Neutrophil (primary cell): Measurements from ENCODE around the gene PLA2G4A.

Source experiments
- H3K27ac ChIP-seq: fragments of 200-600 bp; sonication (generic); 2 replicates; pipeline ENCODE4 v1.5.1; 2016; ENCODE audit warnings: mild to moderate bottlenecking, moderate library complexity
- H3K27me3 ChIP-seq: fragments of 200-600 bp; sonication (generic); 2 replicates; pipeline ENCODE4 v1.6.0; 2016; ENCODE audit warnings: mild to moderate bottlenecking
- H3K36me3 ChIP-seq: fragments of 200-600 bp; sonication (generic); 2 replicates; pipeline ENCODE4 v1.5.1; 2017
- H3K4me1 ChIP-seq, 2 experiments: fragments of 200-600 bp in 1 of 2; sonication (generic) in 1 of 2; 1 replicate in 1 of 2; 2 replicates in 1 of 2; pipeline versions ENCODE4 v1.5.1 to v1.6.1; 2013 to 2016; ENCODE audit warnings: low read depth in 1 of 2, low read length in 1 of 2, mild to moderate bottlenecking in 1 of 2, moderate library complexity in 1 of 2; ENCODE audit not compliant: control insufficient read depth in 1 of 2, insufficient read depth in 1 of 2
- H3K4me3 ChIP-seq, 2 experiments: fragments of 200-600 bp in 1 of 2; sonication (generic) in 1 of 2; 1 replicate in 1 of 2; 2 replicates in 1 of 2; pipeline ENCODE4 v1.5.1; 2013 to 2016; ENCODE audit warnings: low read depth in 1 of 2, low read length in 1 of 2, mild to moderate bottlenecking in 1 of 2, moderate library complexity in 1 of 2
- H3K9me3 ChIP-seq: fragments of 200-600 bp; sonication (generic); 2 replicates; pipeline ENCODE4 v1.5.1; 2016
- CTCF ChIP-seq: fragments of 200-600 bp; sonication (generic); IDR thresholded peaks from 2 replicates; pipeline ENCODE4 v1.5.1; 2016; ENCODE audit warnings: antibody characterized with exemption

PLA2G4A gene

DNA sequence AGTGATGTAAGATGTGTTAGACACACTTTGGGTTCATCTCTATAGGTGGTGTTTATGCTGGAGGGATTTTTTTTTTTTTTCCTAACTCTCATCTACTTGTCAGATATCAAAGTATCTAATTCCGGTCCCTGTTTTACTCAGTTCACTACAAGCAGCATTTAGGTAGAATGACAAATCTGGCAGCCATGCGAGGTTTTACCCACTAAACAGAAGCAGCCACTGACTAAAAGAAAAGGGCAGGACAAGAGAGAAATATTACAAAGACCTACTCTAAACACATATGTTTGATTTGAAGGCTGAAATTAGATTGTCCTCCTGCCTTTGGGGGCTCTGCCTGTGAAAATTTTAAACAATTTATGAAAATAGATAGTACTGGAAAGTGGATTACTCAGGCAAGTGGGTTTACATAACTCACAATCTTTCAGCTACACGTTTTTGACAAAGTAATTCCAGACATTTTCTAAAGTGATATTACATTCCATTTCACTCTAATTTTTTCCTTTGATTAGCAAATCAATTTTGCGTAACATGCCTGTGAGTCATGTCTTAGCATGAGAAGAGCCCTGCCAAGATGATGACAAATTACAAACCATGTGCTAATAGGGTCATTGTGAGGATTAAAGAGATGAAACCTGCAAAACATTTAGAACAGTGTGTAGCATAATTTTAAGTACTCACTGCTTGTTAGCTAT, 172.6 kb downstream of the PLA2G4A start:
- no peak overlapping the region for H3K27ac ChIP-seq
- no peak for TF ChIP-seq CTCF
- peaks cover 23 to 25% of the 10 kb centered on the region in 2 experiments for H3K4me1 ChIP-seq
- no peaks in the 10 kb centered on the region for H3K27me3 ChIP-seq
- H3K36me3 ChIP-seq, result no peaks in the 10 kb centered on the region
- no peaks in the 10 kb centered on the region for H3K9me3 ChIP-seq
- no peak overlapping the region for H3K4me3 ChIP-seq

DNA sequence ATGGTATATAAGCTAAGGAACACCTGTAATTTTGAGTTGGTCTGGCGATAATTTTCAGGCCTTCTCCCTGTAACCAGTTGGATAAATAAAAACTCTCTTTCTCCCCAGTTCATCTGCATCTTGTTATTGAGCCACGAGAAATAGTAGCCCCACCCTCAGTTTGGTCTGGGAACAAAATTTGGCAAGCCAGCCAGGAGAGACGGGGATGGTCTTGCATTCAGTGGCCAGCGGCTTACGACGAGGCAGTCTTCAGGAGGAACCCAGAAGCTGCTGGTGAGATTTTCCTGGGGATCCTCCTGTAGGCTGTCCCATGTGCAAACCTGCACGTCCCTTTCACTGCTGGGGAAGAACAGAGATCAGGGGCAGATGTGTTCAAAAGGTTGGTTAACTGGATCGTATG, 174.6 kb downstream of the PLA2G4A start:
- TF ChIP-seq CTCF, result no peak
- no peaks in the 10 kb centered on the region for H3K27me3 ChIP-seq
- no peak overlapping the region for H3K27ac ChIP-seq
- H3K9me3 ChIP-seq, result no peaks in the 10 kb centered on the region
- no peaks in the 10 kb centered on the region for H3K36me3 ChIP-seq
- no peak overlapping the region for H3K4me3 ChIP-seq
- peaks cover 5 to 6% of the 10 kb centered on the region in 2 experiments for H3K4me1 ChIP-seq

DNA sequence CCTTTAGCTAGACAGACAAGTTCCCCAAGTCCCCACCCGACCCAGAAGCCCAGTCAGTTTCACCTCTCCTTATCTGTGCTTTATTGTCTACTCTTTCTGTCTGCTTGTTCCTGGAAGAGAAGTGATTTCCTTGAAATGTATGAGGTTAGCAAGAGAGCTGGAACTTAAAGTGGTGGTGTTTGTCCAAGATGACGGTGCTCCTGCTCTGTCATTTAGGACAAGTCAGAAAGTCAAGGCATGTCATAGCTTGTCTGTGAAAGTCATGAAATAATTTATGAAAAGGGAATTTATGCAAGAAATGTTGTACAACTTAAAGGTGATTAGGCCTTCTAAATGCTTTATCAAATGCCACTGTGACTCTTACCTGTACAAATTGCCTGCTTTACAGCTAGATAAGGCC, 178.1 kb downstream of the PLA2G4A start:
- no peaks in the 10 kb centered on the region for H3K4me1 ChIP-seq
- H3K27me3 ChIP-seq, result no peaks in the 10 kb centered on the region
- H3K27ac ChIP-seq, result no peak overlapping the region
- H3K4me3 ChIP-seq, result no peak overlapping the region
- no peaks in the 10 kb centered on the region for H3K9me3 ChIP-seq
- no peaks in the 10 kb centered on the region for H3K36me3 ChIP-seq
- no peak for TF ChIP-seq CTCF

DNA sequence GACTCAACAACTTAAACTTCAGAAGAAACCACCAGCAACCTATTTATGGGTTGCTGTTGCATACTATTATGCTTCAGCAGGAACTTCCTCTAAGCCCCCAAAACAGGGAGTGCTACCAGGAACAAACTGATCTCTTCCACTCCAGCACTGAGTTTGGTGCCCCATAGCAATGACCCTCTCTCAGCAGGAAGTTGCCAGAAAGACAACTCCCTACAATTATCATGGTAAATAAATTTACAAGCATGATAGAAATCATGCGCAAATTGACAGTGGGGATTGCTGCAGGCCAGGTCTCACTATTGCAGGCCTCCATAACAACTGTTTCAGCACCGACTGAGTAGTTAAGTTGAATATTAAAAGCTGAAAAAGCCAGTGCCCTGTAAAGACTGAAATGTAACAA, 180.6 kb downstream of the PLA2G4A start:
- no peak for TF ChIP-seq CTCF
- Histone ChIP-seq H3K27ac (no peak overlapping the region), H3K9me3 (no peaks in the 10 kb centered on the region), H3K4me3 (no peak overlapping the region), H3K36me3 (no peaks in the 10 kb centered on the region), H3K4me1 (no peaks in the 10 kb centered on the region), H3K27me3 (no peaks in the 10 kb centered on the region)

DNA sequence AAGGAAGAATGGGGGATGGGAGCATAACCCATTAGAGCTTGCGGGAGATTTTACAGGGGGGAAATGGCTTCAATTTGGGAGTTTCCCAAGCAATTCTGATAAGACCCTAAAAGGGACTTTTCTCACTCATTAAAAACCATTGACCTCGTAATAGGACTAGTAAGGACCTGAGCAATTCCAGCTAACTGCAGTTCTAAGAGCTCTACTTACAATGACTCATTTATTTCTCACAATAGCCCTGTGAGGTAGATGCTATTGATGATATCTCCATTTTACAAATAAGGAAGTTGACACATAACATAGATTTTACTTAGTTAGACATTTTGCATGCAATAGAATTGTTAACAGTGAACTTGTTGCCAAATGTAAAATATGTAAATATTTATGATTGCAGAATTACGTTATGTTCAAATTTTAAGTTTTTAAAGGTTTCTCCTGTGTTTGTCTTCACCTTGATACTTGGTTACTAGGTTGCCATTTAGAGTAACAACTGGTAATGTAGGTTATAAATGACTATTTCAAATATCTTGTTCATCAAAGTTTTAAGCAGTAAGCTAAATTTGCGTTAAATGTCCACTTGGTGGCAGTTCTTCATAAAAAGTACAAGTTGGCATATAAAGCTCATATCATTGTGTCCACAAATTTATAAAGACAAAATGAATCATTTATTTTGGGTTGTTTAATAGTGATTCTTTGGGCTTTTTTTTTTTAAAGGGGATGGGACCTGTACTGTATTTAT, 182.0 kb downstream of the PLA2G4A start:
- Histone ChIP-seq H3K9me3 (no peaks in the 10 kb centered on the region), H3K4me3 (no peak overlapping the region), H3K27ac (no peak overlapping the region), H3K4me1 (no peaks in the 10 kb centered on the region), H3K36me3 (no peaks in the 10 kb centered on the region), H3K27me3 (no peaks in the 10 kb centered on the region)
- TF ChIP-seq CTCF, result no peak
